Dermis blood vessel endothelial cell (primary cell): Measurements from ENCODE around the gene HYDIN. TPM values are rescaled to one million over a fixed set of nuclear protein-coding genes. Genes with fewer than 3 reads are reported as not detected.

Source experiments
- DNase-seq: peaks from one replicate; pipeline ENCODE4 v3.0.0; 2010
- total RNA-seq: library from RNA; depleted of rRNA; stranded (reverse); fragments of >200 nt; gene quantifications from 2 replicates; pipeline ENCODE4 v1.2.3, GENCODE V29; 2014

HYDIN gene
- total RNA-seq, 1 donor from 2014 or later, result 0.17 TPM

DNA sequence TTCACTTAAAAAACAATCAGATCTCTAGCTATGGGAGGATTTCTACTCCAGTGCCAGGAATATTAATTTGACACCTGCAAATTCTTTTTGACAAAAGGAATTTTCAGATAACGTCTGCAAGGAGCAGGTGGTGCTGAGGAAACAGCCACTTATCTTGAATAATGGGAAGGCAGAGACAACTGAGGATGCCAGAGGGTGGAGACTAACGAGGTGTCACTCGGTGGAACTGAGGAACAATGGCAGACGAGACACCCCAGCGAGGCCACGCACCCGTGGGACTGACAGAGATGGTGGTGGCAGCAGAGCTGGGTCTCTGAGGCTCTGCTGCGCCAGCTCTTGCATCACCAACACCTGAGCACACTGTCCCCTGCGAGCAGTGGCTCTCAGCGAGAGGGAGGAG lies 471.7 kb downstream of the HYDIN start:
- no peak for DNase-seq

Other genes with a start within 250 kb of the HYDIN start
- 40.5 and 42.7 TPM in 2 replicates for gene CMTR2, start 58.7 kb upstream of the HYDIN start, total RNA-seq
- gene CALB2, start 128.0 kb upstream of the HYDIN start, total RNA-seq, result not detected in 2 replicates
- gene TLE7, start 211.3 kb upstream of the HYDIN start, total RNA-seq, result not detected in 2 replicates
- 5.1 and 5.6 TPM in 2 replicates for gene ZNF23, start 231.5 kb upstream of the HYDIN start, total RNA-seq